IPS-15b (cell line): ENCODE results near the gene TMEM181.

Source experiments
- H3K27me3 ChIP-seq: one replicate; pipeline ENCODE4 v1.6.1; 2013; ENCODE audit warnings: low read length; ENCODE audit not compliant: control insufficient read depth, insufficient read depth
- H3K36me3 ChIP-seq: one replicate; pipeline ENCODE4 v1.6.1; 2013; ENCODE audit warnings: low read length; ENCODE audit not compliant: control insufficient read depth, insufficient read depth
- H3K4me1 ChIP-seq: one replicate; pipeline ENCODE4 v1.6.1; 2013; ENCODE audit warnings: mild to moderate bottlenecking, low read length; ENCODE audit not compliant: control insufficient read depth, insufficient read depth
- H3K4me3 ChIP-seq: one replicate; pipeline ENCODE4 v1.5.1; 2013; ENCODE audit warnings: low read depth, low read length
- H3K9ac ChIP-seq: one replicate; pipeline ENCODE4 v1.6.1; 2013; ENCODE audit warnings: low read depth, mild to moderate bottlenecking, low read length
- H3K9me3 ChIP-seq: one replicate; pipeline ENCODE4 v1.6.1; 2013; ENCODE audit warnings: mild to moderate bottlenecking, low read length; ENCODE audit not compliant: control insufficient read depth, insufficient read depth

Gene TMEM181

DNA sequence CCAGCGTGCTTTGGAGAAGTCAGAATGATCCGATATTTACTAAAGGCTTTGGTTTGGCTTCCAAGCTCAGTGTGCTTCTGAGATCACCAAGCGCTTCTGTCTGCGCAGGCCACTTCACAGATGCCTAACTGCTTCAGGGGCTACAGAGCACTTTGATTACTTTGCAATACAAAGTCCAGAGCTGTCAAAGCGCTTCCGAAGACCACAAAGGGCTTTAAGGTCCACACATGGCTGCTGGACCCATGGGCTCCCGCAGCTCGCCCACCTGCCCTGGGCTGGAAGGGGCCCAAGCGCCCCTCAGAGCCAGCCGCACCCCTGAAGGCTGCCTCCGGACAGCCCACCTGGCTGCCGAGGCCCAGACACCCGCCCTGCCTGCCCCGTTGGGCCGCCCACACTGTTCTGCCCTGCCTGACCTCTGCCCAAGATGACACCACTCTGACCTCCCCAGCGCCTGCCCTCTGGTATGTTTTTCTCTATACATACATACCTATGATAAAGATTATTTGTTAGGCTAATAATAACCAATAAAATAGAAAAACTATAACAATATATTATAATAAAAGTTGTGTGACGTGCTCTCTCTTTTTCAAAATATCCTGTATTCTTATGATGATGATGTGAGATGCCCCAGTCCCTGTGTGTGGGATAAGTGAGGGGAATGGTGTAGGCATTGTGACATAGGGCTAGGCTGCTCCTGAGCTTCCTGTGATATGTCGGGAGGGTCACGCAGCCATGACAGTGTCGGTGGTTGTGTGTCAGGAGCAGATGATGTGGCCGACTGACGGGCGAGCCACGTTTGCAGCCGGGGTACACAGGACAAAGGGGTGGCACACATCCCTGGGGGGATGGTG, 62.0 kb downstream of the TMEM181 start:
- Histone ChIP-seq H3K9me3 (no peaks in the 10 kb centered on the region), H3K9ac (no peak overlapping the region), H3K36me3 (peaks cover 31% of the 10 kb centered on the region), H3K4me3 (no peak overlapping the region), H3K27me3 (no peaks in the 10 kb centered on the region), H3K4me1 (no peaks in the 10 kb centered on the region)

DNA sequence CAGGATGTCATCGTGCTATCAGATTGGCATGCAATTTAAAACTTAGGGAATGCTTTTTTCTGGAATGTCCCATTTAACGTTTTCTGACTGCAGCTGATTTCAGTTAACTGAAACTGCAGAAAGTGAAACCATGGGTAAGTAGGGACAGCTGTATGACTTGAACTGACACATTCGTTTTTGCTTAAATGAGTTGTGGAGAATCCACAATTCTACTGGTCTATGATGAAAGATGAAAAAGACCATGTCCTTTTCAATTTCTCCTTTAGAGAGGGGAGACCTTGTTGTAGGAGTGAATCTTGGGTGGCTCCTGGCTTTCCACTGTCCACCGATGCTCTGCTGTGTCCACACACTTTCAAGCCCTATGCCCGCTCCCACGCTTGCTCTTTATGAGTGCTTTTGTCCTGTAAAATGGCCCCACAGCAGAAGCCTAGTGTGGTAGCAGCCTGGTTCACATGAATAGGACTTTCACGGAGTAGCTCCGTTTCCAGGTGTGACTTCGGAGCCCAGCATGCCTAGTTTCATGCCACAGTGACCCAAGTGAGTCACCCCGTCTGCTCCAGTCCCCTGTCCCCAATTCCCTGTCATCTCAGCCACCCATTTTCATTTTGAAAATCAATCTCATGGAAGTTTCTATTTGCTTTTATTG, 62.8 kb downstream of the TMEM181 start:
- H3K4me1 ChIP-seq: no peaks in the 10 kb centered on the region
- no peak overlapping the region for H3K9ac ChIP-seq
- H3K36me3 ChIP-seq: peaks cover 32% of the 10 kb centered on the region
- no peaks in the 10 kb centered on the region for H3K27me3 ChIP-seq
- no peak overlapping the region for H3K4me3 ChIP-seq
- no peaks in the 10 kb centered on the region for H3K9me3 ChIP-seq

DNA sequence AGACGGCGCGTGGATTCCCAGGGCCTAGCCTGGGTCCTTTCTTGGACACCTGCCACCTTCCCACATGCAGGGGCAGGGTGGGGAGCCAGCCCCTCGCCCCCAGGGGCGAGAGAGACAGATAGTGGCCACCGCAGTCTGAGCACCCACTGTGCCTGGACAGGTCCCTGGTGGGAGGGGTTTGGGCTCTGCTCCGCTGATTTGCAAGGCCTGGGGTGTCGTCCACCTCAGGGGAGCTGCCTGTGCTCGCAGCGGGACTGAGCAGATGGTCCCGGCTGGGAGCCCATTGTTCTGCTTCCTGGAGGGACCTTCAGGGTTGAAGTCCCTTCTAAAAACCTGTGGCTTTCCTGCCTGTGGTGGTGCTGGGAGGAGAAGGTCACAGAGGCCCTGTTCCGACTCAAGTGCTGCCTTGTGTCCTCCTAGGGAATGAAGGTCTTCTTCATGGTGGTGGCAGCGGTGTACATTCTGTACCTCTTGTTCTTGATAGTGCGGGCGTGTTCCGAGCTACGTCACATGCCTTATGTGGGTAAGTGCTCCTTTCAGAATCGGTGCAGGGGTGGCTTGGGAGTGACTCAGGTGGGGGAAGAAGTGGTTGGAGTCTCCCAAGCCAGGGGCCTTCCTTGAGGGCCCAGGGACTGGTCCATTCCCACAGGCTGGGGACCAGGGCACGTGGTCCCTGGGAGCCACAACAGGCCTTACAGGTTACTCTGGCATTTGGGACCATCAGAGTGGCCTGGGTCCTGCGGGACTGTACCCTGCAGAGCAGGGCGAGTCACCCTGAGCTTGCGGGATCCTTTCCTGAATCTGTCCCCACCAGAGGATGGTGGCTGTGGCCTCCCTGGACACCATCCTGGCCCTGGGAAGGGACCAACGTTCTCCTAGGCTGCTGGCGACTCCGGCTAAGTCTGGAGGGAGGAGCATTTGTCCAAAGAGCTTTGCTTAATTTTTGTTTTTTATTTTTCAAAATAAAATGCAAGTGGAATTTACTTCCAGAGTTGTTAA, 65.1 kb downstream of the TMEM181 start:
- Histone ChIP-seq H3K36me3 (peaks cover 34% of the 10 kb centered on the region), H3K9me3 (no peaks in the 10 kb centered on the region), H3K4me1 (no peaks in the 10 kb centered on the region), H3K9ac (no peak overlapping the region), H3K4me3 (no peak overlapping the region), H3K27me3 (no peaks in the 10 kb centered on the region)

DNA sequence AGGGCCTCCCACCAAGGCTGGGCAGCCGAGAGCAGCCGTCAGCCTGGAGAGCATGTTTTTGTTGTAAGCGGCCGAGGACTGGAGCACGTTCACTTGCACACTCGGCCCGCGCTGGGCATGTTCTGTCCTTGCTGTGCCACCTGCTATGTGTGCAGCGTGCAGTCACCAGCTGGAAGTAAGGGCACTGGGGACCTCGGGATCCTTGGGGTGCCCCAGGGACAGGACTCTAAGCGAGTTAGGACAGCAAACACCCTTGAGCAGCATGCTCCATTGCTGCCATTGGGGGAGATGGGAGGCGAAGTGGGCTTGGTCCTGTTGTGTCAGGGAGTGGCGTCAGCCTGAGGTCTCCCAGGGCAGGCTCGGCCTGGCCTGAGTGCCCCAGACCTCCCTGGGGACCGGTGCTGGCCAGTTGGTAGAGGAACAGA, 66.0 kb downstream of the TMEM181 start:
- Histone ChIP-seq H3K36me3 (peaks cover 34% of the 10 kb centered on the region), H3K27me3 (no peaks in the 10 kb centered on the region), H3K4me1 (no peaks in the 10 kb centered on the region), H3K9me3 (no peaks in the 10 kb centered on the region), H3K4me3 (no peak overlapping the region), H3K9ac (no peak overlapping the region)

DNA sequence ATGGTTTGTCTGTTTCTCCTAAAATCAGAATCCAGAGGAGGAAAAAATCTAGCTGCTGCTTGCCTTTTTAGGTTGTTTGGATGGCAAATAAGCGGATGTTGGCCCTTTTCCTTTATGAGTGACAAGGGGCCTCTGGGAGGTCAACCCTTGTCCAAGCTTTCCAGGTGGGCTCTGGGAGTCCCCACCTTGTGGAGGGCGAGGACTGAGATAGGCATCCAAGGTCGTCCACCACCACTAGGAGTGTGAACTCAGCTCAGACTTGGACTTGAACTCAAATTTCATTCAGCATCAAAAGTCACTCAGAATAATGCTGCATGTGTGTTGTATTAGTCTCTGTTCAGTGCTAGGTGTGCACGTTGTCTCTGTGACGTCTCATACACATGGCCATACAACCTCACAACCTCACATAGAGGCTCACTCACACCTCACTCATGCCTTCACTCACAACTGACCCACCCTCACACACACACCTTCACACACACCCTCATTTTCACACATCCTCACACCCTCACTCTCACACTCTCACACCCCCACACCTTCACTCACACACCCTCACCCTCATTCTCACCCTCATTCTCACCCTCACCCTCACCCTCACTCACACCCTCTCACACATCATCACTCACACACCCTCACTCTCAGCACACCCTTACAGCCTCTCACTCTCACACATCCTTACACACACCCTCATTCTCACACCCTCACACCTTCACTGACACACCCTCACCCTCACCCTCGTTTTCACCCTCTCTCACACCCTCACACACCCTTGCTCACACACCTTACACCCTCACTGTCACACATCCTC, 66.7 kb downstream of the TMEM181 start:
- Histone ChIP-seq H3K9ac (no peak overlapping the region), H3K4me3 (no peak overlapping the region), H3K36me3 (peaks cover 31% of the 10 kb centered on the region), H3K9me3 (no peaks in the 10 kb centered on the region), H3K4me1 (no peaks in the 10 kb centered on the region), H3K27me3 (no peaks in the 10 kb centered on the region)

DNA sequence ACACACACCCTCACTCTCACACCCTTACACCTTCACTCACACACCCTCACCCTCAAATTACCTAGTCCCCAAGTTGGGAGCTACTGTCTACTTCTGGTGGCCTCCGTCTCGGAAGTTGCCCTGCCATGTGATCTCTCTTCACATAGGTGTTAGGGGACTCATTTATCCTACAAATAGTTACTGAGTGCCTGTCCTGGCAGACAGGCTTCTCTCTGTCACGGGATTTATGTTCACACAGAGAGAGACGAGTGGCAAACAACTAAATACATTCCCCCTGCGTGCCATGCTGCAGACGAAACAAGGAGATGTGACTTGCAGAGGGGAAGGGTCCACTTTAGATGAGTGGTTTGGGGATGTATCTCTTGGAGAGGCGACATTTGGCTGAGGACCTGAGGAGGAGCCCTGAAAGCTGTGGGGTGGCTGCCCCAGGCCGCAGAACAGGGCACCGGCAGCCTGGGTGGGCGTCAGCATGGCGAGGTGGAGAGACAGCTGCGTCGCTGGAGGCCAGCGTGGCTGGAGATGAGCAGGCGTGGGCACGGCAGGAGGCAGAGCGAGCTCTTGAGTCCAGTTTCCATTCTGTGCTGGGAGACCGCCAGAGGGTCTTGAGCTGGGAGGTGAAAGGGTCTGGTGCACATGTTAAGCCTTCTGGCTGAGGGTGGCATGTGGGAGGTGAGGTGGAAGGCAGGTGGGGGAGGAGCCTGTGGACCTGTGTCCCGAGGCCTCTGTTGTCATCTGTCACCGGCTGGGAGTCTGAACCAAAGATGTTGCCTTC, 67.5 kb downstream of the TMEM181 start:
- H3K27me3 ChIP-seq: no peaks in the 10 kb centered on the region
- H3K4me1 ChIP-seq: no peaks in the 10 kb centered on the region
- no peaks in the 10 kb centered on the region for H3K9me3 ChIP-seq
- peaks cover 29% of the 10 kb centered on the region for H3K36me3 ChIP-seq
- no peak overlapping the region for H3K4me3 ChIP-seq
- H3K9ac ChIP-seq: no peak overlapping the region

DNA sequence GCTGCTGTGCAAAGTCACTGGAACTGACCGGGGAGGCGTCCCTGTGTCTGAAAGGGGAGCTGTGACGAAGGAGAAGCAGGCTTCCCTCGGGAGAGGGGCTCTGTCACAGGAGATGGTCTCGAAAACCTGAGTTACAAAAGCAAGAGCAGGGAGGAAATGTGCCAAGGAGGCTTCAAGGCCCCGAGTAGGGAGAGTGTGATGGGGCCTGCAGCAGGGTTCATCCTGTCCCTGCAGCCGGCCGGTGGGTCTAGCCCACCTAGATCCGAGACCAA, 68.0 kb downstream of the TMEM181 start:
- H3K4me1 ChIP-seq: no peaks in the 10 kb centered on the region
- H3K4me3 ChIP-seq: no peak overlapping the region
- no peaks in the 10 kb centered on the region for H3K9me3 ChIP-seq
- H3K27me3 ChIP-seq: no peaks in the 10 kb centered on the region
- peaks cover 28% of the 10 kb centered on the region for H3K36me3 ChIP-seq
- H3K9ac ChIP-seq: no peak overlapping the region

DNA sequence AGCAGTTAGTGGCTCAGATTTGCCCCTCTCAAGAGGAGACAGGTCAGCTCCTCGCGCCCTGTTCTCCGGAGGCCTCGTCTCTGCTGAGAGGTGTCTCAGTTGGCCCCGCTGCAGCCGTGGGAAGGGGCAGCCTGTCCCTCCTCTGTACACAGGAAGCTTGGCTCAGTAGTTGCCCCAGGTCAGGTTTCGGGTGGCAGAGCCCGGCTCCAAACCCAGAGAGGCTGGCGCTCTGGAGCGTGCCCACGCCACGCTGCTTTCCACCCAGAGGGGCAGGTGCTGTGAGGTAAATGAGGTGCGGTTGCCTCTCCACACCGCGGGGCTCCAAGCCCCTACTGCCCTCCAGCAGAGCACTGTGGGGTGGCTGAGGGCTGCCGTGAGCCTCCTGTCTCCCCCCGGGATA, 68.7 kb downstream of the TMEM181 start:
- Histone ChIP-seq H3K36me3 (peaks cover 28% of the 10 kb centered on the region), H3K4me1 (no peaks in the 10 kb centered on the region), H3K9me3 (no peaks in the 10 kb centered on the region), H3K9ac (no peak overlapping the region), H3K27me3 (no peaks in the 10 kb centered on the region), H3K4me3 (no peak overlapping the region)

DNA sequence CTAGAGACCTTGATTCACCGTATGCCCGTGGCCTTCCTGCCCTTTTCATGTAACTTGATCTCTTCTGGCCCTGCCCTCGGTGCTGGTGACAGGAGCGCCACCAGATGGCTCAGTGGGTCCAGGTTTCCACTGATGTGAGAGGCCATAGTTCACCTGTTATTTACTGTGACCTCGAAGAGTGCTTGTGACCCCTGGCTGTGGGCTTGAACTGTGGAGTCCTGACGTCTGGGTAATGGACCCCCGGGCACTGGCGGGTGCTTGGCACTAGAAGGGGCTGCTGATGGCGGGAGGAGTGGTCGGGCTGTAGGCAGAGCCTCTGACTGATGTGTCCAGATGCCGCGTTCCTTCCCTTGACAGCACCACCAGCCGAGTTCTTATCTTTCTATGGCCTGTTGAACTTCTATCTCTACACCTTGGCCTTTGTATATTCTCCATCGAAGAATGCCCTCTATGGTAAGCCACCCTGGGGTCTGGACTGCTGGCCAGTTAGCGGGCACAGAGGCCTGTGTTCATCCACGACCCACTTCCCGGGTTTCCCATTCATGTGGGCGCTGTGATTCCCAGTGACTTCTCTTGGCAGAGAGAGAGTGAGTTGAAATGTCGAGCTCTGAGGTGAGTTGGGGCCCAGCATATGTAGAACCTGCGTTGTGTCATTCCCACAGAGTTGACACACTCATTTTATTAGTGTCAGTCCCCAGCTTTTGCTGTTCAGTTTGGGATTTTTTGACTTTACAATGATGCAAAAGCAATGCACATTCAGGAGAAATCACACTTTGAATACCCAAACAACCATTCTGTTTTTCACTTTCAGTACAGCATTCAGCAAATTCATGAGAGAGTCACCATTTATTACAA, 69.7 kb downstream of the TMEM181 start:
- no peak overlapping the region for H3K4me3 ChIP-seq
- H3K36me3 ChIP-seq: peaks cover 25% of the 10 kb centered on the region
- no peak overlapping the region for H3K9ac ChIP-seq
- H3K27me3 ChIP-seq: no peaks in the 10 kb centered on the region
- no peaks in the 10 kb centered on the region for H3K9me3 ChIP-seq
- no peaks in the 10 kb centered on the region for H3K4me1 ChIP-seq

DNA sequence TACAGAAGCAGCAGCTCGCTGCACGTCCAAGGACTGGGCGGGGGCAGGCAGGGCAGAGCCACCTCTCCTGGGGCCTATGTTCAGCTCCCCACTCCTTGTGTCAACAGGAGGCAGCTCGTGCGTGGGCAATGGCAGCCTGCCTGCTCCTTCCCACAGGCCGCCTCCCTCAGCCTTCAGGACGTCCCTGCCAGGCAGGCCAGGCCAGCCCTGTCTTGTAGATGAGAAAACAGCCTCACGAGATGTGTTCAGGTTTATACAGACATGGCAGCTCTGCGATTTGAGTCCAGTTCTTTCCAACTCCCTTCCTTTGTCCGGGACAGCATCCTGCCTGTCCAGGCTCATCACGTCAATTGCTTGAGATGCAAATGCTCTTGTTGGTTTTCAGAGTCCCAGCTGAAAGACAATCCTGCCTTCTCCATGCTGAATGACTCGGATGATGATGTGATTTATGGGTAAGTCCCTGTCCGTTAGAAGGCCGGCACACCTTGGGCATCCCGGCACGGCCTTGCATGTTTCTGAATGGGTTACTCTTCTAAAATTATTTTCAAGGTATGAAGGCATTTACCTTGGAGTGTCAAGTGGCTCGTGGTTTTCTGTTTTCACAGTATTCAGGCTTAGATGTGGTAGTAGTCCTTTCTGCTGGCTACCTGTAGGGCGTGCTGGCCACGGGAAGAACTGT, 71.2 kb downstream of the TMEM181 start:
- no peak overlapping the region for H3K9ac ChIP-seq

More for the DNA sequence above, 71.2 kb downstream of the TMEM181 start:
- Histone ChIP-seq H3K4me3 (no peak overlapping the region), H3K36me3 (peaks cover 14% of the 10 kb centered on the region), H3K27me3 (no peaks in the 10 kb centered on the region), H3K9me3 (no peaks in the 10 kb centered on the region), H3K4me1 (no peaks in the 10 kb centered on the region)
